SK-N-SH (cell line): Measurements from ENCODE around the gene THBS3. TPM values are rescaled to one million over a fixed set of nuclear protein-coding genes. Genes with fewer than 3 reads are reported as not detected.

Source experiments
- CTCF ChIA-PET: fragments of 300-600, 350-600 bp; formaldehyde crosslinking; extraction: SDS; loops from one replicate; lab custom pipeline; 2021; lab: Yijun Ruan, JAX
- POLR2A ChIA-PET: fragments of 350-600 bp; sonication (Branson Sonifier 250); formaldehyde crosslinking; extraction: SDS; loops from one replicate; lab custom pipeline; 2020; ENCODE audit warnings: antibody characterized with exemption, inconsistent platforms; lab: Yijun Ruan, JAX
- DNase-seq: peaks from one replicate; pipeline ENCODE4 v3.0.0; 2012
- H2AFZ ChIP-seq: fragments of 200-600 bp; sonication (generic); 2 replicates; pipeline ENCODE4 v1.8.1; 2016; ENCODE audit warnings: antibody characterized with exemption, mild to moderate bottlenecking, low read depth
- H3F3A ChIP-seq: fragments of 200-600 bp; sonication (generic); replicated peaks from 2 replicates; pipeline ENCODE3; 2016; ENCODE audit warnings: antibody characterized with exemption, mild to moderate bottlenecking; ENCODE audit not compliant: insufficient read depth
- H3K27ac ChIP-seq, 2 experiments: fragments of 200-500 bp in 1 of 2; fragments of 200-600 bp in 1 of 2; sonication (Bioruptor generic) in 1 of 2; sonication (generic), shearing (Covaris generic) in 1 of 2; 2 replicates each; pipeline versions ENCODE4 v1.5.1 to v1.6.1; 2014 to 2016; ENCODE audit warnings: low read depth in 2 of 2, inconsistent platforms in 1 of 2, low read length in 1 of 2, mild to moderate bottlenecking in 1 of 2, mixed read lengths in 1 of 2
- H3K27me3 ChIP-seq: fragments of 200-600 bp; sonication (generic), shearing (Covaris generic); 2 replicates; pipeline ENCODE4 v1.6.1; 2016; ENCODE audit warnings: mixed run types; ENCODE audit not compliant: insufficient read depth
- H3K36me3 ChIP-seq, 2 experiments: fragments of 200-500 bp in 1 of 2; fragments of 200-600 bp in 1 of 2; sonication (Bioruptor generic) in 1 of 2; sonication (generic) in 1 of 2; replicated peaks in 1 of 2; 2 replicates each; pipeline versions ENCODE3 to v1.5.1; 2014 to 2016; ENCODE audit warnings: low read length in 1 of 2, mild to moderate bottlenecking in 1 of 2; ENCODE audit not compliant: insufficient read depth in 2 of 2, control insufficient read depth in 1 of 2
- H3K4me1 ChIP-seq, 2 experiments: fragments of 200-500 bp in 1 of 2; fragments of 200-600 bp in 1 of 2; sonication (Bioruptor generic) in 1 of 2; sonication (generic), shearing (Covaris generic) in 1 of 2; 2 replicates each; pipeline versions ENCODE4 v1.5.1 to v1.6.1; 2014 to 2016; ENCODE audit warnings: low read depth in 1 of 2, low read length in 1 of 2, mixed run types in 1 of 2; ENCODE audit not compliant: insufficient read depth in 2 of 2, control insufficient read depth in 1 of 2
- H3K4me2 ChIP-seq: fragments of 200-600 bp; sonication (generic), shearing (Covaris generic); 2 replicates; pipeline ENCODE4 v1.6.1; 2017; ENCODE audit warnings: mixed run types
- H3K4me3 ChIP-seq, 2 experiments: fragments of 200-500 bp in 1 of 2; fragments of 200-600 bp in 1 of 2; sonication (Bioruptor generic) in 1 of 2; sonication (generic), shearing (Covaris generic) in 1 of 2; 2 replicates each; pipeline versions ENCODE4 v1.5.1 to v1.8.1; 2014 to 2016; ENCODE audit warnings: low read depth in 2 of 2, inconsistent platforms in 1 of 2, low read length in 1 of 2, mild to moderate bottlenecking in 1 of 2, mixed read lengths in 1 of 2, moderate library complexity in 1 of 2
- H3K79me2 ChIP-seq: fragments of 200-600 bp; sonication (generic); 2 replicates; pipeline ENCODE4 v1.8.1; 2017; ENCODE audit warnings: mild to moderate bottlenecking; ENCODE audit not compliant: insufficient read depth
- H3K9ac ChIP-seq: fragments of 200-600 bp; sonication (generic); 2 replicates; pipeline ENCODE4 v1.6.1; 2017; ENCODE audit warnings: mixed run types
- H3K9me2 ChIP-seq: fragments of 200-600 bp; sonication (generic); 2 replicates; pipeline ENCODE4 v1.6.1; 2017; ENCODE audit warnings: mixed run types
- H3K9me3 ChIP-seq: fragments of 200-600 bp; sonication (generic); 2 replicates; pipeline ENCODE4 v1.6.1; 2017; ENCODE audit warnings: mixed run types, mild to moderate bottlenecking, moderate library complexity
- H4K20me1 ChIP-seq: fragments of 200-600 bp; sonication (generic); 2 replicates; pipeline ENCODE4 v1.6.1; 2017; ENCODE audit warnings: mild to moderate bottlenecking, mixed run types; ENCODE audit not compliant: insufficient read depth
- CHD2 ChIP-seq: fragments of 150-350 bp; IDR thresholded peaks from 2 replicates; pipeline ENCODE4 v1.6.1; 2018; ENCODE audit warnings: low read length; ENCODE audit not compliant: partially characterized antibody
- CTCF ChIP-seq: fragments of 200-600 bp; sonication (generic); IDR thresholded peaks from 2 replicates; pipeline ENCODE4 v1.6.1; 2017; ENCODE audit warnings: antibody characterized with exemption, mild to moderate bottlenecking, moderate library complexity
- EP300 ChIP-seq, 2 experiments: IDR thresholded peaks; 2 replicates each; pipeline versions ENCODE4 v1.4.0 to v1.6.1; 2012; ENCODE audit warnings: borderline replicate concordance in 1 of 2, low read depth in 1 of 2, low read length in 1 of 2
- EZH2phosphoT487 ChIP-seq: fragments of 200-600 bp; sonication (generic); IDR thresholded peaks from 2 replicates; pipeline ENCODE4 v1.6.1; 2017; ENCODE audit warnings: low read depth, mixed run types, mild to moderate bottlenecking, antibody characterized with exemption, moderate library complexity, borderline replicate concordance
- FOXM1 ChIP-seq: IDR thresholded peaks from 2 replicates; pipeline ENCODE4 v1.4.0; 2012; ENCODE audit warnings: low read depth, mild to moderate bottlenecking
- MEF2A ChIP-seq: IDR thresholded peaks from 2 replicates; pipeline ENCODE4 v1.4.0; 2012; ENCODE audit warnings: low read depth, borderline replicate concordance
- MXI1 ChIP-seq: IDR thresholded peaks from 2 replicates; pipeline ENCODE4 v1.6.1; 2012; ENCODE audit warnings: mild to moderate bottlenecking, low read depth, low read length, improper control_type of control experiment
- NRF1 ChIP-seq: IDR thresholded peaks from 2 replicates; pipeline ENCODE4 v1.6.1; 2012; ENCODE audit warnings: low read depth, mild to moderate bottlenecking, low read length
- RCOR1 ChIP-seq: fragments of 150-350 bp; IDR thresholded peaks from 2 replicates; pipeline ENCODE4 v1.6.1; 2017; ENCODE audit warnings: antibody characterized with exemption, low read length
- RXRA ChIP-seq: IDR thresholded peaks from 2 replicates; pipeline ENCODE4 v1.4.0; 2012; ENCODE audit warnings: low read depth, mild to moderate bottlenecking, borderline replicate concordance
- USF1 ChIP-seq: IDR thresholded peaks from 2 replicates; pipeline ENCODE4 v1.4.0; 2012; ENCODE audit warnings: low read depth, borderline replicate concordance
- USF2 ChIP-seq: fragments of 150-350 bp; IDR thresholded peaks from 2 replicates; pipeline ENCODE4 v1.6.1; 2017; ENCODE audit warnings: antibody characterized with exemption, low read length, low read depth, borderline replicate concordance
- YY1 ChIP-seq: IDR thresholded peaks from 2 replicates; pipeline ENCODE4 v1.4.0; 2012; ENCODE audit warnings: low read depth, mild to moderate bottlenecking
- ZBTB33 ChIP-seq: IDR thresholded peaks from 2 replicates; pipeline ENCODE4 v1.4.0; 2012; ENCODE audit warnings: low read depth, borderline replicate concordance
- WGBS: methylation state at CpG from one replicate; pipeline ENCODE4 v1.1.6; 2017; ENCODE audit warnings: low lambda C conversion rate; 5-methylcytosine and 5-hydroxymethylcytosine counted together
- polyA plus RNA-seq, 3 experiments: library from polyadenylated mRNA; depleted of rRNA; stranded (reverse); fragments of >200 nt; gene quantifications; 2 replicates each; pipeline ENCODE4 v1.2.3, GENCODE V29; 2012

The THBS3 gene
- polyA plus RNA-seq, 1 of the 3 experiments (the other 2 are of a cell fraction) = 124 TPM

- TF ChIP-seq USF2 (no peak), USF1 (peak; percentile 74; the same call in 1 of the 2 replicates), MEF2A (no peak; the same call in 1 of the 2 replicates), EP300 (IDR thresholded peaks at IDR 0.05; ENCODE audit: borderline replicate concordance in 1 of 2, low read depth in 1 of 2, low read length in 1 of 2) (peak; percentile 67 to 77; a peak in 3 of 4 replicates), NRF1 (peak; percentile 70), CTCF (peak; percentile 56), MXI1 (peak; percentile 10), FOXM1 (peak; percentile 96)
Observed at GRCh38 chr1:155244368-155245162, 36.9 kb upstream of the THBS3 start (continued).

GRCh38 chr1:155242805-155243358 is 35.2 kb upstream of the THBS3 start:
- WGBS = 87% methylated on average over 3 of the region's 3 CpGs
- no peak overlapping the region for H2AFZ ChIP-seq
- DNase-seq = no peak
- peak overlapping the region; percentile 75 to 89; a peak in 3 of 4 replicates for H3K27ac ChIP-seq
- H3K4me1 ChIP-seq = peaks cover 0 to 24% of the 10 kb centered on the region in 2 experiments; a peak in 3 of 4 replicates
- H3K9me3 ChIP-seq = no peaks in the 10 kb centered on the region
- CTCF ChIA-PET = interaction anchor here (1.6 to 4.2 kb wide), 4 partner anchors 9 to 68 kb away, joined by 4 to 29 read pairs (median 10); no protein-coding TSS in a partner anchor
- TF ChIP-seq EZH2phosphoT487 = no peak
- no peak for TF ChIP-seq MXI1
- TF ChIP-seq NRF1 = no peak
- no peak for TF ChIP-seq ZBTB33
- TF ChIP-seq RXRA = no peak
- TF ChIP-seq FOXM1 = no peak
- no peak for TF ChIP-seq YY1
- TF ChIP-seq RCOR1 = no peak
- no peak for TF ChIP-seq EP300 (IDR thresholded peaks at IDR 0.05; ENCODE audit: borderline replicate concordance in 1 of 2, low read depth in 1 of 2, low read length in 1 of 2)
- TF ChIP-seq CHD2 = no peak
- H3K79me2 ChIP-seq = peaks cover 28% of the 10 kb centered on the region
- H3K27me3 ChIP-seq = no peaks in the 10 kb centered on the region
- POLR2A ChIA-PET = interaction anchor here (2.4 kb wide), 1 partner anchor 30 kb away, joined by 6 read pairs; the partner anchor contains the start of gene CLK2
- peak overlapping the region; percentile 80; the same call in 1 of the 2 replicates for H3K9ac ChIP-seq
- H3K9me2 ChIP-seq = no peaks in the 10 kb centered on the region
- peak overlapping the region; percentile 49 to 65; a peak in 3 of 4 replicates for H3K4me3 ChIP-seq
- H3K36me3 ChIP-seq = peaks cover 4 to 11% of the 10 kb centered on the region in 2 experiments
- H3F3A ChIP-seq = peaks cover 26% of the 10 kb centered on the region
- H4K20me1 ChIP-seq = no peaks in the 10 kb centered on the region
- H3K4me2 ChIP-seq = peak overlapping the region; percentile 87
